ENCODE data around the gene ANXA9.

The ANXA9 gene

GRCh38 chr1:150974580-150975478 is 7.3 kb upstream of the ANXA9 start, which contains the start of gene CERS2:
Gene CERS2 (minus strand): TSS chr1:150974835. CDS start chr1:150969090, 5,745 bp downstream.
- peak; percentile 64 for DNase-seq

- DNase-seq = no peak
Observed at GRCh38 chr1:150976401-150976821, 5.7 kb upstream of the ANXA9 start.

- DNase-seq = peak; percentile 94
Observed at GRCh38 chr1:150976879-150977694, 5.0 kb upstream of the ANXA9 start.

- DNase-seq = peak; percentile 87
Observed at GRCh38 chr1:150979092-150980056, 2.7 kb upstream of the ANXA9 start.

- no peak for DNase-seq
Observed at GRCh38 chr1:150981177-150981804, 801 bp upstream of the ANXA9 start.

GRCh38 chr1:150985179-150985825 is 3.2 kb downstream of the ANXA9 start:
- DNase-seq = no peak

- DNase-seq = no peak
Observed at GRCh38 chr1:150987924-150988323, 5.8 kb downstream of the ANXA9 start.

GRCh38 chr1:150992626-150993025 is 10.5 kb downstream of the ANXA9 start:
- DNase-seq = no peak

GRCh38 chr1:150994248-150994647 is 12.2 kb downstream of the ANXA9 start:
- DNase-seq = no peak

GRCh38 chr1:150995460-150995859 is 13.4 kb downstream of the ANXA9 start:
- no peak for DNase-seq

GRCh38 chr1:150995896-150996295 is 13.8 kb downstream of the ANXA9 start:
- DNase-seq = peak; percentile 35

- no peak for DNase-seq
Observed at GRCh38 chr1:150997126-150997872, 15.2 kb downstream of the ANXA9 start.

- DNase-seq = no peak
Observed at GRCh38 chr1:150997949-150998348, 15.9 kb downstream of the ANXA9 start.

GRCh38 chr1:150999051-150999674 is 17.1 kb downstream of the ANXA9 start:
- peak; percentile 61 for DNase-seq

- no peak for DNase-seq
Observed at GRCh38 chr1:150999926-151000325, 17.8 kb downstream of the ANXA9 start.

GRCh38 chr1:151000408-151000807 is 18.3 kb downstream of the ANXA9 start:
- DNase-seq = no peak

GRCh38 chr1:151001602-151002001 is 19.5 kb downstream of the ANXA9 start:
- peak; percentile 76 for DNase-seq

- DNase-seq = no peak
Observed at GRCh38 chr1:151002051-151002450, 20.0 kb downstream of the ANXA9 start.

GRCh38 chr1:151002611-151003010 is 20.5 kb downstream of the ANXA9 start:
- no peak for DNase-seq

GRCh38 chr1:151003180-151003579 is 21.1 kb downstream of the ANXA9 start:
- DNase-seq = no peak

Measured in inflammatory macrophage treated with lipopolysaccharide for 4 hours (primary cell).